Aorta (tissue), 5 donors: Measurements from ENCODE around the gene OR2AT4. TPM values are rescaled to one million over a fixed set of nuclear protein-coding genes. Genes with fewer than 3 reads are reported as not detected.
A peak's percentile ranks its signal among the peaks of the same experiment; 100 is the strongest.

Experiments used
- ATAC-seq: fragments of 200-7000 bp; cut with Tn5 transposase; one replicate; pipeline ENCODE4 v1.9.1; 2022; ENCODE audit warnings: moderate library complexity; ENCODE audit not compliant: low FRiP score
- DNase-seq, 2 donors: peaks; one replicate each; pipeline ENCODE4 v3.0.0-alpha.2; 2020
- H3K27ac ChIP-seq, 2 donors: one replicate each; pipeline ENCODE4 v1.5.1; 2013; ENCODE audit warnings: low read length in 2 of 2, mild to moderate bottlenecking in 2 of 2, moderate library complexity in 2 of 2, control low read depth in 1 of 2, inconsistent platforms in 1 of 2, low read depth in 1 of 2
- H3K27me3 ChIP-seq, 2 donors: one replicate each; pipeline ENCODE4 v1.6.1; 2013; ENCODE audit warnings: control low read depth in 1 of 2, low read length in 1 of 2, mild to moderate bottlenecking in 1 of 2, moderate library complexity in 1 of 2; ENCODE audit not compliant: insufficient read depth in 2 of 2, control insufficient read depth in 1 of 2
- H3K36me3 ChIP-seq, 2 donors: one replicate each; pipeline ENCODE4 v1.6.1; 2013; ENCODE audit warnings: control low read depth in 1 of 2, low read length in 1 of 2, mild to moderate bottlenecking in 1 of 2; ENCODE audit not compliant: insufficient read depth in 2 of 2, control insufficient read depth in 1 of 2
- H3K4me1 ChIP-seq, 2 donors: one replicate each; pipeline ENCODE4 v1.6.1; 2013; ENCODE audit warnings: low read length in 2 of 2, control low read depth in 1 of 2, mild to moderate bottlenecking in 1 of 2, moderate library complexity in 1 of 2; ENCODE audit not compliant: insufficient read depth in 2 of 2, control insufficient read depth in 1 of 2
- H3K4me3 ChIP-seq, 2 donors: one replicate each; pipeline ENCODE4 v1.5.1; 2013; ENCODE audit warnings: low read length in 2 of 2, control low read depth in 1 of 2, mild to moderate bottlenecking in 1 of 2
- H3K9me3 ChIP-seq: one replicate; pipeline ENCODE4 v1.6.1; 2013; ENCODE audit warnings: mild to moderate bottlenecking, low read length; ENCODE audit not compliant: control insufficient read depth
- WGBS, 2 donors: extraction: QIAGEN DNeasy Blood & Tissue Kit; methylation state at CpG; one replicate each; pipeline ENCODE4 v1.1.7; 2013; 5-methylcytosine and 5-hydroxymethylcytosine counted together
- intact Hi-C, 2 donors: fragments of 100-400 bp; cut with DNase I; formaldehyde crosslinking; loops; one replicate each; pipeline versions ENCODE4 v1.14.2 to v1.15.0; 2022
- long read RNA-seq, 2 donors: library from polyadenylated mRNA; unstranded; transcript quantifications; one replicate each; pipeline ENCODE4 v2.0.0, GENCODE V29; 2020 to 2021
- polyA plus RNA-seq, 2 donors: library from polyadenylated mRNA; stranded (reverse); fragments of 200-250 nt; gene quantifications; one replicate each; pipeline ENCODE4 v1.2.3, GENCODE V29; 2013
- total RNA-seq, 2 donors: library from RNA; stranded (reverse); fragmentation: NEBNext Ultra II Directional; extraction: Animal tissue kit (Norgen Biotek cat#: 25700); gene quantifications; one replicate each; pipeline ENCODE4 v1.2.1, GENCODE V29; 2021
- donor health status: healthy with polysubstance abuse.
- donor health status: Bipolar disorder and iron deficiency.
- donor health status: DM: no; HTN: no; CAD: no.
- donor health status: DM: no; HTN: no; CAD: no.
- donor health status: DM: yes; HTN: yes; CAD: no.

The OR2AT4 gene
- not detected for total RNA-seq
- under 1 TPM in 1 of 2 donors, not detected in 1; 0.88 TPM for polyA plus RNA-seq
- long read RNA-seq, donor 1 = 0 reads
- long read RNA-seq, donor 2 = 0 reads

DNA sequence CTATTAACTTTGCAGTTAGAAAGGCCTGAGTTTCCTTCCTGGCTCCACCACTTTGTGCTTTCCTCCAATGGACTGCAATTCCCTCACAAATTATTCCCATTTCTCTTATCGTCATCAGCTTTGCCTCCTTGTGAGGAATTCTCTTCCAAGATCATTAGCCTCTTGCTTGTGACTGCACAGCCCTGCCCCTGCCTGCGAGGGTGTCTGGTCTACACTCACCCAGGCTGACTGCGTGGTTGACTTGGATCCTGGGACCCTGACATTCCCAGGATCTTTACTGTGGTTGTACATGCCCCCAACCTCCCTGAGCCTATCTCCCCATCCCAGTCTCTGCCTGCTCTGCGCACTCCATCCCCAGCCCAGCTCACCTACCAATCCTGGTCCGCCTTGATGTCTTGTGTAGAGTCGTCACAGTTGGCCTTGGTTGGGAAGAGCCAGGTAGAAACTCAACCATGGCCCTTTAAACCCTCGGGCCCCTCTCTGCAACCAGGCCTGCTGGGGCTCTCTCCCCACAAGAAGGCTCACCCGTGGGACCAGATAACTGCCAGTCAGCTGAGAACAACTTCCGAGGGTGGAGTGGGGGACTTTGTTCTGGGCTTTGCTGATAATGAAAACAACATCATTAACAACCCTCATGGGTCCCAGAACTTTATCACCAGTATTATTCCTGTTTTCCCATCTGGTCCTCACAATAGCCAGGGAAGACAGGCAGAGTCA, at the start of gene OR2AT4:
Gene OR2AT4 (minus strand): TSS at position 421 of the 717 bp plus-strand sequence.
- Histone ChIP-seq H3K4me1 (no peaks in the 10 kb centered on the region), H3K27me3 (peaks cover 0 to 2% of the 10 kb centered on the region in 2 donors), H3K36me3 (no peaks in the 10 kb centered on the region), H3K9me3 (peaks cover 2% of the 10 kb centered on the region), H3K4me3 (no peak within 1 kb of the TSS), H3K27ac (no peak within 1 kb of the TSS)
- ATAC-seq (no peak), DNase-seq (no peak)
- 79 to 83% methylated on average over 9 of the region's 9 CpGs for WGBS, 2 donors
- intact Hi-C loops = no loop called here

DNA sequence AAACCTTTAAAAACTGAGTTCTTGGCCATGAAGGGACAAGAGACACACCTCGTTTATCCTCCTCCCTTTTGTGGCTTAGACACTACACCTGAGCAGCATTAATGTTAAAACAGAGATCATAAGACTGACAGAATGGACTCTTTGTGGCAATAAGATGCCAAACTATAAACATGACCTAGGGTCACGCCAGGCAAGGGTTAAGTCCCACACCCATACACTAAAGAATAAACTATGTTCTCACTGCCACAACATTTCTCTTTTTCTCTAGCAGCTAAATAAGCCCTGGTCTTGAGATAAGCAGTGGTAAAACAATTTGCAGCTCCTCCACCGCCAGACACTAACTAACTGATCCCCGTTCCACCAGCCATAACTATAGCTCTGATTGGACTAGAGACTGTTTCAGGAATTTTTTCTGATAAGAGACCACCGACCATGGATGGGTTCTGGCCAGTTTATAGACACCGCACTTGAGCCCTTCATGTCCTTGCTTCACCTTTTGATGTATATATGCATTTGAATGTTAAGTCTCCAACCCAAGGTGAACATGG, 49.4 kb upstream of the OR2AT4 start:
- DNase-seq = no peak
- Histone ChIP-seq H3K4me1 (no peaks in the 10 kb centered on the region), H3K9me3 (no peaks in the 10 kb centered on the region), H3K27ac (no peak overlapping the region), H3K4me3 (no peak overlapping the region), H3K27me3 (no peaks in the 10 kb centered on the region), H3K36me3 (no peaks in the 10 kb centered on the region)
- intact Hi-C loops = loop anchor here in 1 of 2 donors (2.0 kb wide), 1 partner anchor 103 kb away; no protein-coding TSS in a partner anchor
- WGBS, 2 donors = 42 to 43% methylated on average over 6 of the region's 6 CpGs
- ATAC-seq = no peak

DNA sequence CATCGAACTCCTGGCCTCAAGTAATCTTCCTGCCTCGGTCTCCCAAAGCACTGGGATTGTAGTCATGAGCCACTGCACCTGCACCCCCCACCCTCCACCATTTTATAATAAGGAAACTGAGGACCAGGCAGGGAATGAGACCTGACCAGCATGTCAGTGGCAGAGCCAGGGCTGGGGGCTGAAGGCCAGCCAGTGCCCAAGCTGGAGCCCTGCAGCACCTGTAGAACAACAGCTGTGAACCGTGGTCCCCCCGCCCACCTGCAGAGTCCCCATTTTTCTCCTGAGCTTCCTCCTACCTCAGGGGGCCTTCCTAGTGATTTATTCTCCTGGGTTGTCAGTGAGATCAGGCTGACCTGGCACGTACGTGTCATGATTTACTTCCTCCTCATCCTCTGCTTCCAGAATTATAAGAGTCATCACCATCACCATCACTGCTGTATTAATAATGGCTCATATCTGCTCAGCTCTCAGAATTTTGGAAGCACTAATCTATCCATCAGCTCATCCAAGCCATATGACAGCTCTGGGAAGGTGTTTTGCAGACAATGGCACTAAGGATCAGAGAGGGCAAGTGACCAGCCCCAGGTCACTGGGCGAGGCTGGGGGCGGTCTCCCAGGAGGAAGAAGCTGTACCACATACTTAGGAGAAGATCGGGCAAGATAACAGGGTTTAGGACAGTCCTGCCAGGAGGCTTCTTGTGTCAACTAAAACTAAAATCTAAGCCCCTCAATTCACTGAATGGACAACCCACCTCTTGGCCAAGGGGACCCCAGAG, 48.7 kb upstream of the OR2AT4 start:
- no peak for ATAC-seq
- Histone ChIP-seq H3K9me3 (no peaks in the 10 kb centered on the region), H3K4me1 (no peaks in the 10 kb centered on the region), H3K4me3 (no peak overlapping the region), H3K27me3 (no peaks in the 10 kb centered on the region), H3K36me3 (no peaks in the 10 kb centered on the region), H3K27ac (no peak overlapping the region)
- WGBS, 2 donors = 68 to 75% methylated on average over 9 of the region's 9 CpGs
- intact Hi-C loops = loop anchor here in 1 of 2 donors (2.0 kb wide), 1 partner anchor 103 kb away; no protein-coding TSS in a partner anchor
- DNase-seq = no peak

DNA sequence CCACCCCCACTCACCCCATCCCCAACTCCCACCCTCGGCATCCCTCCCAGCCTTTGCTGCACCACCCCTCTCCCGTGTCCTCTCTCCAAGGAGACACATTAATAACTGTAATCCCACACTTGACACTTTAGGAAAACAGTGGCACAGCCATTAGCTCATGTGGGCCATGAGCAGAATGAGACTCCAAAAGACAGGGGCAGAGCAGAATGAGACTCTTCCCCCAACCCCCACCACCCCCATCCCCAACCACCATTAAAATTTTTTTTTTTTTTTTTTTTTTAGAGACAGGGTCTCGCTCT, 48.0 kb upstream of the OR2AT4 start:
- Histone ChIP-seq H3K27me3 (no peaks in the 10 kb centered on the region), H3K27ac (no peak overlapping the region), H3K4me1 (no peaks in the 10 kb centered on the region), H3K9me3 (no peaks in the 10 kb centered on the region), H3K4me3 (no peak overlapping the region), H3K36me3 (no peaks in the 10 kb centered on the region)
- DNase-seq = no peak
- ATAC-seq = no peak
- WGBS, 2 donors = 0 to 32% methylated on average over 2 to 3 of the region's 3 CpGs
- intact Hi-C loops = loop anchor here in 1 of 2 donors (2.0 to 5.0 kb wide), 2 partner anchors 53 to 104 kb away; no protein-coding TSS in a partner anchor

DNA sequence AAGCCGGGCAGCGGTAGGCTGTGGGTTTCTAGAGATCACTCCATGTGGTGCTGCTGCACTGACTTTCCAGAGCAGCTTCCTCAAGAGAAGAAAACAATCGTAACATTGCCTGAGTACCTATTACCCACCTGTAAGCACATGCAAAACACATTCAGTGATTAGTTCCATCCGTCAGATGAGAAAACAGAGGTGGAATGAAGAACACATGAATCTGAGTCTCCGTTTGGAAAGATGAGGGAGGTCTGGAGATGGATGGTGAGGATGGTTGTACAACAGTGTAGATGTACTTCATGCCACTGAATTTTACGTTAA, 46.7 kb upstream of the OR2AT4 start:
- H3K36me3 ChIP-seq = no peaks in the 10 kb centered on the region
- no peak for DNase-seq
- WGBS, 2 donors = 63 to 65% methylated on average over 6 of the region's 6 CpGs
- no peaks in the 10 kb centered on the region for H3K9me3 ChIP-seq
- no peak overlapping the region for H3K27ac ChIP-seq
- H3K4me3 ChIP-seq = no peak overlapping the region
- ATAC-seq = no peak
- intact Hi-C loops = loop anchor here (2.0 to 5.0 kb wide), 2 partner anchors 54 to 105 kb away; no protein-coding TSS in a partner anchor
- H3K27me3 ChIP-seq = no peaks in the 10 kb centered on the region
- H3K4me1 ChIP-seq = no peaks in the 10 kb centered on the region

DNA sequence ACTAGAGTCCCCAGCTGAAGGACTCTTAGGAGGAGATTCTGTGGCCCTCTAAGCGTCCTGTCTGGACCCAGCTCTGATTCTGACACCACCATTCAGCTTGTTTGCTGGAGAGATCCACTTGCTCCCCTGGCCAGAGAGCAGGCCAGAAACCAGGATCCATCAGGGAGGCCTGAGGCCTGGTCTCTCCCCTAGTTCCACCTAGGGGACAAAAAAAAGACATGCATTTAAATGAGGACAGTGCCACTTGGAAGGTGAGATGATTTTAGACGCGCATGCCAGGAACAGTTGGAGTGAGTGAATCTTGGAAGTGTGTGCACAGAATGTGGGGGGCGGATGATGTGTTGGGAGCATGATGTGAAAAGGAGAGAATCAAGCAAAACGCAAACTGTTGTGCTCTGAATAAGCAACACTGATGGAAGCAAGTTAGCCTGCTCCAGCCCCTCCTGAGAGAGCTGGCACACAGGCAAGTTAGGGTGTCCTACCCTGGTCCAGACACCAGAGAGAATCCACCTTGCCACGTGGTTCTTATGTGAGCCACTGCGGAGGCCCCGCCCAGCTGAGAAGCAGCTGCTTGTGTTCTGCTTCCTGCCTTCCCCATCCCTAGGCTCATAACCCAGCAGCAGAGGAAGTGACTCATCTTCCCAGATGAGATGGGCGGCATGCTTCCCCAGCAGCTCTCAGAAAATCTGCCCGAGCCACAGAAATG, 46.2 kb upstream of the OR2AT4 start:
- DNase-seq (peak; percentile 84 to 88), ATAC-seq (peak; percentile 74)
- H3K4me1 ChIP-seq = no peaks in the 10 kb centered on the region
- H3K27ac ChIP-seq = no peak overlapping the region
- H3K36me3 ChIP-seq = no peaks in the 10 kb centered on the region
- H3K9me3 ChIP-seq = no peaks in the 10 kb centered on the region
- H3K4me3 ChIP-seq = no peak overlapping the region
- H3K27me3 ChIP-seq = no peaks in the 10 kb centered on the region
- intact Hi-C loops = loop anchor here (2.0 to 5.0 kb wide), 2 partner anchors 54 to 106 kb away; no protein-coding TSS in a partner anchor
- WGBS, 2 donors = 61 to 67% methylated on average over 10 of the region's 10 CpGs

DNA sequence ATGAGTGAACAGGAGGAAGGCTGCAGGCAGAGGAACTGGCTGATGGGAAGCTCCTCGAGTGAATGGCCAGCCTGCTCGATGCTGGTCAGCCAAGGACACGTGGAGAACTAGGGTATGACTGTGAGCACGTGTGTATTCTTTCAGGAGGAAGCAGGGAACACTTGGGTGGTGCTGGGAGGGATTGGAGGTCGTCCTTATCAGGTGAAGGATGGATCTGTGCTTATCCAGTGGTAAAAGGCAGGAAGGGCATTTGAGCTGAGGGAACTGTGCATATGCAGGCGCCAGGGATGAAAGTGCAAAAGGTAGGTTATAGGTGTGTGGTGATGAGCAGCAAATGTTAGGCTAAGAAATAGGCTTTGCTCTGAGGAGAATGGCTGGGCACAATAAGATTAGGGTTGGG, 44.5 kb upstream of the OR2AT4 start:
- no peak for ATAC-seq
- Histone ChIP-seq H3K27ac (no peak overlapping the region), H3K4me3 (no peak overlapping the region), H3K9me3 (no peaks in the 10 kb centered on the region), H3K27me3 (no peaks in the 10 kb centered on the region), H3K36me3 (no peaks in the 10 kb centered on the region), H3K4me1 (no peaks in the 10 kb centered on the region)
- 41 to 48% methylated on average over 6 of the region's 6 CpGs for WGBS, 2 donors
- no peak for DNase-seq
- intact Hi-C loops = loop anchor here in 1 of 2 donors (5.0 kb wide), 1 partner anchor 56 kb away; no protein-coding TSS in a partner anchor
